Stimulated activated CD4-positive, alpha-beta T cell treated with anti-CD3 and anti-CD28 coated beads, Interleukin-1b, Interleukin-23, amount 100 ng/mL, for 24 hours (primary cell): ENCODE results near the gene ABCB11.
"Not testable (repeated sequence)": the region's sequence is repeated elsewhere in the genome, so short reads cannot be mapped to it uniquely, and the experiment has no call there.

Source experiments
- DNase-seq, 4 experiments: peaks; one replicate each; pipeline ENCODE4 v3.0.0-alpha.2; 2020; ENCODE audit warnings: low read depth in 4 of 4, low spot score in 1 of 4

The ABCB11 gene

DNA sequence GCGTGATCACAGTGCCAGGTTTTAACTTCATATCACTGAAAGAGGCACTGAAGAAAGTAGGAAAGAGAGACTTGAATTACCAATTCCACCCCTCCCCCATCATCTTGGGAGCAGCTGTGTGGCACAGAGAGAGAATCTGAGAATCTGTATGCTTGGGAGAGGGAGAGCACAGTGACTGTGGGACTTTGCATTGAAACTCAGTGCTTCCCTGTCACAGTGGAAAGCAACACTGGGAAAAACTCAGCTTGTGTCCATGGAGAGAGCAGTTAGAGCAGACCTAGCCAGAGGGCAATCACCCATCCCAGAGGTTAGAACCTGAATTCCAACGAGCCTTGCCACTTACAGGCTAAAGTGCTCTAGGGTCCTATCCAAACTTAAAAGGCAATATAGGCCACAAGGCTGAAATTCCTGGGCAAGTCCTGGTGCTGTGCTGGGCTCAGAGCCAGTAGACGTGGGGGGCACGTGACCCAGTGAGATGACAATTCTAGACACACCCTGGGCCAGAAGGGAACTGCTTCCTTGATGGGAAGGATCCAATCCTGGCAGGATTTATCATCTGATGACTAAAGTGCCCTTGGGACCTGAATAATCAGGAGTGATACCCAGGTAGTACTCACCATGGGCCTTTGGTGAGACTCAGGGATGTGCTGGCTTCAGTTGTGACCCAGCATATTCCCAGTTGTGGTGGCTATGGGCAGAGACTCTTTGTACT is 15.5 kb upstream of the ABCB11 start:
- no peak for DNase-seq

DNA sequence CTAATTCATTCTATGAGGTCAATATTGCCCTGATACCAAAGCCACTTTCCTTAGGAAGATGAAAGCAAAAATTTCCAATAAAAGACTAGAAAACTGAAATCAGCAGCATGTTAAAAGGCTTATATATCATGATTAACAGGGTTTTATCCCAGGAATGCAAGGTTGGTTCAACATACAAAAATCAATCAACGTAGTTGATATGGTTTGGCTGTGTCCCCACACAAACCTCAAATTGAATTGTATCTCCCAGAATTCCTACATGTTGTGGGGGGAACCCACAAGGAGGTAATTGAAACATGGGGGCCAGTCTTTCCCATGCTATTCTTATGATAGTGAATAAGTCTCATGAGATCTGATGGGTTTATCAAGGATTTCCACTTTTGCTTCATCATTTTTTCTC is 11.7 kb upstream of the ABCB11 start:
- DNase-seq = no peak

- no peak for DNase-seq
Observed at GRCh38 chr2:169041594-169041993, 10.5 kb upstream of the ABCB11 start.

GRCh38 chr2:169039702-169040101 is 8.6 kb upstream of the ABCB11 start:
- DNase-seq = no peak

GRCh38 chr2:169038338-169038757 is 7.2 kb upstream of the ABCB11 start:
- DNase-seq = no peak

DNA sequence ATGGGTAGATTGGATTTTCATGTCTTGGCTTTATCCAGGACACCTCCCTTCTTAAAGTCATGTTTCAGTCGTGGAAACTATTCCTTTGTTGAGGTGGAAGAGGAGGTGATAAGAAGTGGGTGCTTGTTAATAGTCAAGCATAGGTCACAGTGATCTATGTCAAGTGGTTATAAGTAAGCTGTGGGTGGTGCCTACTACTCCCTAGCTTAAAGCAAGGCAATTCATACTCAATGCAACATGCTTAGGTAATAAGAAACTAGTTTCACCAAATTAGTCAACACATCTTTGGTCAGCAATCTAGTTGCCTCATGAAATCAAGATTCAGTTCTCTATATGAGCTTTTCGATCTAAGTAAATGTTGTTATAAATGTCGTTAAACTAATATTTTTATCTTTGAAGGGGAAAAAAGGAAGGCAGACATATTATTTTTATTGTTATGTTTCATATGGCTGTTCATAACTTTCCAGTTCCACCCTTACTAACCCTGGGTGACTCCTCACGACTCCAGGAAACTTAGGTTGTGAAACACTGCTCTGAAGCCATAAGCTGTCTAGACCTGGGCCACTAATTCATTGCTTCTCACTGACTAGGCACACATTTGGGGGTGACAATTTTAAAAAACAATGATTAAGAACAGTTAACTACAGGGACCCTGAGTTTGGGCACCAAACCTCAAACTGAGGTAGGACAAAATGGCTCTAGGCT is 5.8 kb upstream of the ABCB11 start:
- no peak for DNase-seq

- DNase-seq = no peak
Observed at GRCh38 chr2:169035887-169036286, 4.8 kb upstream of the ABCB11 start.

GRCh38 chr2:169034984-169035544 is 3.9 kb upstream of the ABCB11 start:
- no peak for DNase-seq

DNA sequence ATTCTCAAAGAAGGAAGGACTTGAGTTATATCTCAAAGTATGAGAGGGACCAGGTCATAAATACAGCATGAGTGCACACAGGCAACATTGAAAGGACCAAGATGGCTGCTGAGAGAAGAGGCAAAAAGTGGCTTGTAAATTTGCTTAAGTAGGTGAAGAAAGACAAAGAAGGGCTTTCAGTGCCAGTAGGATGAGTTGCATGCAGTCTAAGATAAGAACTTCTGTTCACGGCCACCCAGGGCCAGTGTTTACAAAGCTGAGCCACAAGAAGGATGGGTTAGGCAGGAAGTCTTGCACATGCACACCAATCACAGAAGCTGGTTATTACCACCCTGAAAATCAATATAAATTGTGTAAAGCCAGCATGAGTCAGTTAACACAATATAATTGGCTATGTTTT is 3.1 kb upstream of the ABCB11 start:
- no peak for DNase-seq

DNA sequence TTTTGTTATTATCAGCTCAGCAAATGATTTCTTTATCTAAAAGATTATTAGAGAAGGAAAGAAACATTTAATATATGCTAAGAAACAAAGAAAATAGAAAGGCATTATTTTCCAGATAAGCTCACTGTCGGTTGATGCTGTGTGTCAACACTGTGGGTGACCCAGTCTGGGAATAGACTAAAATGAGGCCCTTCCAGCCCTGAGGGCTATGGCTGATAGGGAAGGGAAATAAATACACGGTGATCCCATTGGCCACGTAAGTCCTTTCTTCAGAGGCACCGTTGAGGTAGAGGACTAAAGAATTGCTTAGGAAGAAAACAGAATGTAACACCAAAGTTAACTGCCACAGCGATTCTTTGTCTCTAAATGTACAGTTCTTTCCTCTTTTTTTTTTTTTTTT is 1.8 kb downstream of the ABCB11 start:
- no peak for DNase-seq

DNA sequence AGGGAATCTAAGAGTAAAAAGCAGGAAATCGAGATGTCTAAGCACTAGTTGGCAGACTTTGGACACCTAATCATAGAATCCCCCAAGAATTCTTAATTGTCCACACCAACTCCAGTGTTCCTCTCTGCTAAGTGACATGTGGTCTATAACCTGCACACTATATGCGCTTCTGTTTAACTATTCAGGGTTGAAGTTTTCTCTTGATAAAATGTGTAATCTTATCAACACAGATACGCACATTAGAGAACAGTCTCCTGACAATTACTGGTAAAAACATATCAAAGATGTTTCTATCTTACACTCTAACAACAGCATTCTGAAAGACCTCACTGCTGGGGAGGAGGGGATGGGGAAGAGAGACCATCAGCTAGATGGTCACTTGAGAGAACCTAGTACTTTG is 3.9 kb downstream of the ABCB11 start:
- DNase-seq = no peak

- DNase-seq = no peak
Observed at GRCh38 chr2:169026056-169026455, 5.1 kb downstream of the ABCB11 start.

DNA sequence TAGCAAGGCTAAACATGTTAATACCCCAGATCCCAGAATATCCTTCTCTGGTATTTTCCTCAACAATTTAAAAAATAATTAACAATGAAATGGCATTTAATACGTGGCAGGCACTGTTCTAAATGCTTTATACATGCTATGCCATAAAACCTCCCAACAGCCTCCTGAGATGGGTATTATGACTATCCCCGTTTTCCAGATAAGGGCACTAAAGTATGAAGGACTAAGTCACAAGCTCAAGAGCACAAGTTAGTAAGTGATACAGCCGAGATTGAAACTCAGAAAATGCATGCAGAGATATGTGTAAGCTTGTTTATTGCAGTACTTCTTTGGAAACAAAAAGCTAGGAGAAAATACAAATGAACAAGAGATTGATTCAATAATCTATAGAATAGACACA is 8.0 kb downstream of the ABCB11 start:
- DNase-seq = no peak

DNA sequence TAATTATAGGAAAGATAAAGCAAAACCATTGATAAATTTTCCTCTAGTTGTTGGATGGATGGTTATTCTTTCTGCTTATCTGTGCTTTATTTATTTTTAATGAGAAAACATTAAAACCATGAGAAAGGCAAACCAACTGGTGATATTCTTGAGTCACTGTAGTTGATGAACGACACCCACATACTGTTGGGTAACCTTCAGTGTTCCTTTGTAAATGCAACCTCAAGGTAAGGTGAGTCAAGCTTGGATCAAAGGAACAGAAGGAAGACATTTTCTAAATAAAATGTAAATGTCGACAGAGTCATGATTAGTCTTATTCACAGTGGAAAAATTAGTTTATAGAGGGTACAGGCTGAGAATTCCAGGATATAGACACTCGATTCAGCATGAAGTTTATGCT is 12.7 kb downstream of the ABCB11 start:
- DNase-seq = no peak

DNA sequence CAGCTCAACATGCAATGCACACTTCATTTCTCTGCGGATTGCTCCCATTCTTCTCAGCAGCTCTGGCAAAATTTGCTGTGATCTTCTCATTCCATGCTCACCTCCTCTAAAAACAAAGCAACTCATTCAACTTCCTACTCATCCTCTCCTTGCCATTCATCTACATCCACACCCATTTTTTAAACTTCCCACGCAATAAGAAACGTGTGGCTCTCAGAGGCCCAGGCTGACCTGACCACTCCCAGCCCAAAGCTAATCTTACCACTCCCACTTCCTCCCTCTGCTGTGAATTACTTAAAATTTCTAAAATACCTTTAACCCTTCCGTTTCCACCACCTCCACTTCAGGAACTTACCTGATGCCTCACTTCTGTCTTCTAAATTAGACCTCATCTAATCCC is 15.2 kb downstream of the ABCB11 start:
- DNase-seq = no peak

DNA sequence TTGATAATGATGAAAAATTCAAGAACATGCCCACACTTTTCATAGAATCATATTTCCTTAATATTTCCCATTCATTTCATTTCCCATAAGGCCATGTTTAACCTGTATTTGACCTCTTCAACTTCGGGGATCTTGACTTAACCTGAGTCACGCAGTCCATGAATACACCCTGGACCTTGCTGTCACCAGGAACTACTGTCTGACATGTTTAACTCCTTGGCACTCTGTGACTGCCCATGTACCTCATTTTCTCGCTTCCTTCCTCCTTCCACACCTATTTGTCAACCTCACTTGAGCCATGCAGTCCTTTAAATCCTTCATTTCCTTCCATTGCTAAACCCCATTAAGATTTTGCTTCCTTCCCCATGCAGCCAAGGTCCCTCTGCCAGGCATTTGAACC is 16.3 kb downstream of the ABCB11 start:
- no peak for DNase-seq

DNA sequence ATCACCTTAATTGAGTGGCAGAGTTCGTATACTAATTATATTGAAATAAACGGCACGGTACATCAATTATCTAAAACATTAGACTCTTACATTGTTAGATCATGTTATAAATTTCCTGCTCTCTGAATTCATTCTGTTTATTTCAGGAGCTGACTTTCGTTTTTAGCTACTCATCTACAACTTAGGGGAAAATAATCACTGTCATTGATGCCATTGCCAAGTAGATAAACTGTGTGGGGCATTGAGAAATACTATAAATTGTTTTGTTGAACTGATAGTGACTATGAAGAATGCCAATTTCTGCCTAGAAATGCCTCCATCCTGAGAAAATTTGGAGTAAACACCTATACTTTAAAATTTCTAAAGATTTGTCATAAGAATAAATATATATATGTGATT is 17.5 kb downstream of the ABCB11 start:
- no peak for DNase-seq

- no peak for DNase-seq
Observed at GRCh38 chr2:169012812-169013627, 18.1 kb downstream of the ABCB11 start.

DNA sequence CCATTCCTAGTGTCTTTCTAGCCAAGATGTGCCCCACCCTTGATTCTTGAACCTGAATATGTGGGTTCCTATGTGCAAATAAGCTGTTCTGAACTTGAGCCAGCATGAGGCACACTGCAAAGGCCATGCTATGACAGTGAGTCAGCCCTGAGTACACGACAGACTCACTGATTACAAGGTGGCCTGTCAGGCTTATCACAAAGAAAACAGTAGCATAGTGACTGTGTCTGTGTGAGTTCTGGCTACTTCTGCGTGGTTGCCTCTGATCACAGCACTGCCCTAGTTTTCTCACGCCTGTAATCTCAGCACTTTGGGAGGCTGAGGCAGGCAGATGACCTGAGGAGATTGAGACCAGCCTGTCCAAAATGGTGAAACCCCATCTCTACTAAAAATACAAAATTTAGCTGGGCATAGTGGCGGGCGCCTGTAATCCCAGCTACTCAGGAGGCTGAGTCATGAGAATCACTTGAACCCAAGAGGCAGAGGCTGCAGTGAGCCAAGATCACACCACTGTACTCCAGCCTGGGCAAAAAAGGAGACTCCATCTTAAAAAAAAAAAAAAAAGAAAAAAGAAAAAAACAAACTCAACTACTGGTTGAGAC is 18.8 kb downstream of the ABCB11 start:
- DNase-seq = not testable (repeated sequence)

- DNase-seq = no peak
Observed at GRCh38 chr2:169011698-169012097, 19.4 kb downstream of the ABCB11 start.
